ENCODE results near the gene CD7. TPM values are rescaled to one million over a fixed set of nuclear protein-coding genes. Genes with fewer than 3 reads are reported as not detected.
A peak's percentile ranks its signal among the peaks of the same experiment; 100 is the strongest.

Gene CD7
- total RNA-seq, 1 experiment from 2014 or later = not detected

DNA sequence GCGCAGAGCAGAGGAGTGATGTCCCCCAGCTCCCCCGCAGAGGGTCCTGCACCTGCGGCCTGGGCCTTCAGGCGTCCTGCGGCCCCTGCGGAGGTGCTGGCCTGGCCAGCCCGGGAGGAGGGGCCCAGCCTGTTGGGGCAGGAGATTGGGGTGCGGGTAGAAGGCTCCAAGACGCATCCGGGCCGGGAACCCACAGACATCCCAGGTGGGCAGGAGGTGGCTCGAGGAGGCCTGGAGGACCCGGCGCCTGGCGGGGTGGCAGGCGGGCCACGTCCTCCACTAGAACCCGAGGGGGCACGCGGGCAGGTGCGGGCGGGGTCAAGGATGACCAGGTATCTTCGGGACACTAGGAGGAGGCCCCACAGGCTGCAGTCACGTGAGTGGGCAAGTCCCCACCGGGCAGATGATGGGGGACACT lies 16.8 kb upstream of the CD7 start:
- H3K4me3 ChIP-seq = no peak overlapping the region; the same call in 1 of the 2 replicates
- DNase-seq = no peak
- no peaks in the 10 kb centered on the region for H3K36me3 ChIP-seq
- H3K27me3 ChIP-seq = no peaks in the 10 kb centered on the region
- no peaks in the 10 kb centered on the region for H3K9me3 ChIP-seq

DNA sequence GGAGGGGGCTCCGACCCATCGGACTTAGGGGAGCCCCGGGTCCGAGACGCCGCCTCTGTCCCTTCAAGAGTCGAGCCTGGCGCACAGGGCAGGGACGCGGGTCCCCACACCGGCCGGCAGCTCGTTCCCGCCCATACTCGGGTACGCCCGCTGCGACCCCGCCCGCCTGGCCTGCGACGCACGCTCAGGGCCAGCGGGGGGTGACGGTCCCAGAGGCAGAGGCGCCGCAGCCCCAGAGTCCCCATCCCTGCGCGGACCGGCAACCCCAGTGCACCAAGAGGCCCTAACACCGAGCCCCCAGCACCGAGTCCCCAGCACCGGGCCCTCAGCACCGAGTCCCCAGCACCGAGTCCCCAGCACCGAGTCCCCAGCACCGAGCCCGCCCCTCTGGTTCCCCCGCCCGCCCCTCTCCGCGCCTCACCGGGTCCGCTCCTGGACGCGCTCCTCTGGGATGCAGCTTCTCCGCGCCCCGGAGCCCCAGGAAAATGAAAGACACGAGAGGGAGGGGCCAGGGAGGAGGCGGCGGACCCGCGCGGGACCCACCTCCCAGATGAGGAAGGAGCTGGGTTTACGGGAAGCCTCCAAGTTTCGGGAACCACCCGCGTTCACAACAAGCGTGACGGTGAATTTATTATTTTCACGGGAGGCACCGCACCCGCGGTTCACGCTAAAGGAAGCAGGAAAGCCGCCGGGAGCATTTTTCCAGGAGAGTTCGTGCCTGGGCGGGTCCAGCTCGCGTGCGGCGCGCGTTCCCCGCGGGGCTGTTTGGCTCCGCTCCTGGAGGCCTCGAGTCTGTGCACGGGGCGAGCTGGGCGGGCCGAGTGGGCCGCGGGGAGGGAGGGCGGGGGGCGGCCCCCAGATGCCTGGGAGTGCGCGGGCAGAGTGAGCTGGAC lies 16.1 kb upstream of the CD7 start, which contains the start of gene SECTM1:
Gene SECTM1, minus strand, starts transcription at position 488 of the 893 bp plus-strand sequence. CDS start 6,526 bp downstream, outside the sequence.
- H3K36me3 ChIP-seq = no peaks in the 10 kb centered on the region
- DNase-seq = peak; percentile 59
- H3K4me3 ChIP-seq = peak within 1 kb of the TSS; percentile 43
- no peaks in the 10 kb centered on the region for H3K27me3 ChIP-seq
- H3K9me3 ChIP-seq = no peaks in the 10 kb centered on the region

- Histone ChIP-seq H3K9me3 (no peaks in the 10 kb centered on the region), H3K4me3 (peak overlapping the region; percentile 43), H3K27me3 (no peaks in the 10 kb centered on the region), H3K36me3 (no peaks in the 10 kb centered on the region)
- DNase-seq = peak; percentile 55
Observed at GRCh38 chr17:82332669-82333278, 15.4 kb upstream of the CD7 start.

- no peak overlapping the region for H3K4me3 ChIP-seq
- no peaks in the 10 kb centered on the region for H3K27me3 ChIP-seq
- DNase-seq = no peak
- no peaks in the 10 kb centered on the region for H3K36me3 ChIP-seq
- H3K9me3 ChIP-seq = no peaks in the 10 kb centered on the region
Observed at GRCh38 chr17:82331345-82331939, 14.0 kb upstream of the CD7 start.

DNA sequence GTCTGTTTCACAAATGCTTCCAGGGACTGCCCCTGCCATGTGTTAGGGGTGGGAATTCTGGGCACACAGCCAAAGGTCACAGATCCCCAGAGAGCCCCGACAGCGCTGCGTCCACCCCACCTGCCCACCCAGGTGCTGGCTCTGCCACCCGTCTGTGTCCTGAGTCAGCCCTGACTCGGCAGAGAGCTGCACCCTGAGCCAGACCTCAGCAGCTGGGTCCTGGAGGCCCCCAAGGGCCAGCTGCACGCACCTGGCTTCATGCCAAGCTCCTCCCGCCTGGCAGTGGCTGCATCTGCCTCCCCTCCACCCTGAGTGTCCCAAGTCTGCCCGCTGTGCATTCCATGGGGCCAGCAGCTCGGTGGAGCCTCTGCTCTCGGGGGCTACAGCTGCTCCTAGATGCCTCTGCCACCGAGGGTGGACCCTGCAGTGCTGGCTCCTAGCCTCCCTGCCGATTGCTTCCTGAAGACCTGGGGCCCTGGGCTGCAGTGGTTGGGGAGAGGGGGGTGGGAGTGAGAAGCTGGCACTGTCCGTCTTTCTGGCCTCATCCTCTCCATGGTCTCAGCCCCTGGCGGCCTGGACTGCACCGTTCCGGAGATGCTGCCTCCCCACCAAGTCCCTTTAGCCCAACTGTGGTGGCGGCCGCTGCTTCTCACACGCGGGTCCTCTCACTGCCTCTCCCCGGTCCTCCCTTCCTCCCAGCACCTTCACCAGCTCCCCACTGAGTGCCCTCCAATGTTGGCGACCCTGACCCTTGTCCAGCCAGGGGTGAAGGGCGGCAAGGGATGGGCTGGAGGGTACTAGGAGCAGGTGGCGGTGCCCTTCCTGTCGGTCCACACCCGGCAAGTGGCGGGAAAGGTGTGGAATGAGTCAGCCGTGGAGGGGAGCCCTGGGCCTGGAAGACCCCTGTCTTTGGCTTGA lies 13.2 kb upstream of the CD7 start:
- Histone ChIP-seq H3K9me3 (no peaks in the 10 kb centered on the region), H3K27me3 (no peaks in the 10 kb centered on the region), H3K36me3 (no peaks in the 10 kb centered on the region), H3K4me3 (no peak overlapping the region)
- peak; percentile 83 for DNase-seq

DNA sequence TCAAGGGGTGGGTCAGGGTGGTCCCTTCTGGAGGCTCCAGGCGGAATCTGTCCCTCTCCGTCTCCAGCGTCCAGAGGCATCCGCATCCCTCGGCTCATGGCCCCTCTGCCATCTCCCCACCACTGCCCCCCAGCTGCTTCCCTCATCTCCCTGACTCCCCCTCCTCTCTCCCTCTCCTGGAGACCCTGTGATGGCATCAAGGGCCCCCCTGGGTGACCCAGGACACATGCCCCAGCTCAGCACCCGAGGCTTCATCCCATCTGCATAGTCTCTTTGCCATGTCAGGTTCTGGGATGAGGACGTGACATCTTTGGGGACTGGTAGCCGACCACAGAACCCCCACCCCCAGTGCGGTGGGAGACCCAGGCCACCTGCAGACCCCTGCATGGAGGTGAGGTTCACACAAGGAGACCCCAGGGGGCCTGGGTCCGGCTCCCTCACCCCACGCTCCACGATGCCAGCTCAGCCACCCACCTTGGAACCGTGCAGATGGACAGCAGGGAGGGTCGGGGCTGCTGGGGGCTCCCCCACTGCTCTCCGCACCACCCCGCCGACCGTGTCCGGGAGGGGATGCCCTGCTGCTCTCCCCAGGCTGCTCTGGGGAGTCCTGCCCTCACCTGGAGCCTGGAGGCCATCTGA lies 12.4 kb upstream of the CD7 start:
- no peak for DNase-seq
- Histone ChIP-seq H3K27me3 (no peaks in the 10 kb centered on the region), H3K4me3 (no peak overlapping the region), H3K36me3 (no peaks in the 10 kb centered on the region), H3K9me3 (no peaks in the 10 kb centered on the region)

GRCh38 chr17:82328994-82329507 lies 11.6 kb upstream of the CD7 start:
- DNase-seq = no peak
- Histone ChIP-seq H3K4me3 (no peak overlapping the region), H3K27me3 (no peaks in the 10 kb centered on the region), H3K9me3 (no peaks in the 10 kb centered on the region), H3K36me3 (no peaks in the 10 kb centered on the region)

DNA sequence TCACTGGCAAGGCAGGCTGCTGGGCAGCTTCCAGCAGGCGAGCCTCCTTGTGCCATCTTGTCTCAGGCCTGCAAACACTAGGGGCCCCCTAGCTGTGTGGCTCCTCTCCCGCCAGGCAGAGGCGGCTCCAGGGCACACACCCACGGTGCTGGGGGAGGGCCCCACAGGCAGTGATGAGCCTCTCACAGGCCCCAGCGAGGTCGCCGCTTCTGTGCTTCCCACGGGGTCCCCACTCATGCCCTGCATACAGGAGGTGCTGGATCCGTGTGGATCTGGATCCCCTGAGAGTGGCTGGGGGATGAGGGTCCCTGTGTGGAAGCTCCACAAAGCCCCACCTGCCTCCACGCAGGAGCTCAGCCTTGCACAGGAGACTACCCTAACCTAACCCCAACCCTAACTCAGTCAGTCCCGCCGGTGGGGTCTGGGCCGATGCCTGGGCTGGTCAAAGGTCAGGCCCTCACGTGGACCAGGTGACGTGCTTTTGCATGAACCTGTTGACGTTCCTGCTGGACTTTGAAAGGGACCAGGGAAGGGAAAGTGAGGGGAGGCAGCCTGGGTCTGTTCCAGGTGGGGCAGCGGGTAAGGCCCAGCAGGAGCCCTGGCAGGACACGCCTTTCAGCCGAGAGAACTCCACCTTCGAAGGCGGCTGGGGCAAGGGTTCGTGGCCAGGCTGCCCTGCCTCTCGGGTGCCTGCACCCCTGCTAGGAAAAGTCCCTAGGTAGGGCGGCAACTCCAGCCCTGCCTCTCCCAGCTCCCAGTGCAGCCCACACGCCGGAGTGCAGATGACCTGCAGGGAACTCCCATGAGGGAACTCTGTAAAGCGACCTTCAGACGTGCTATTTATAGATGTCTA lies 11.0 kb upstream of the CD7 start:
- H3K36me3 ChIP-seq = no peaks in the 10 kb centered on the region
- no peaks in the 10 kb centered on the region for H3K27me3 ChIP-seq
- no peak overlapping the region for H3K4me3 ChIP-seq
- DNase-seq = no peak
- no peaks in the 10 kb centered on the region for H3K9me3 ChIP-seq

- DNase-seq = no peak
- no peaks in the 10 kb centered on the region for H3K36me3 ChIP-seq
- H3K4me3 ChIP-seq = no peak overlapping the region
- no peaks in the 10 kb centered on the region for H3K9me3 ChIP-seq
- no peaks in the 10 kb centered on the region for H3K27me3 ChIP-seq
Observed at GRCh38 chr17:82327757-82328140, 10.3 kb upstream of the CD7 start.

- no peak overlapping the region for H3K4me3 ChIP-seq
- no peaks in the 10 kb centered on the region for H3K27me3 ChIP-seq
- no peak for DNase-seq
- H3K36me3 ChIP-seq = no peaks in the 10 kb centered on the region
- H3K9me3 ChIP-seq = no peaks in the 10 kb centered on the region
Observed at GRCh38 chr17:82327289-82327688, 9.9 kb upstream of the CD7 start.

GRCh38 chr17:82325286-82326180 lies 8.1 kb upstream of the CD7 start:
- Histone ChIP-seq H3K27me3 (no peaks in the 10 kb centered on the region; the same call in 1 of the 2 replicates), H3K9me3 (no peaks in the 10 kb centered on the region), H3K4me3 (no peak overlapping the region), H3K36me3 (no peaks in the 10 kb centered on the region)
- DNase-seq = no peak

DNA sequence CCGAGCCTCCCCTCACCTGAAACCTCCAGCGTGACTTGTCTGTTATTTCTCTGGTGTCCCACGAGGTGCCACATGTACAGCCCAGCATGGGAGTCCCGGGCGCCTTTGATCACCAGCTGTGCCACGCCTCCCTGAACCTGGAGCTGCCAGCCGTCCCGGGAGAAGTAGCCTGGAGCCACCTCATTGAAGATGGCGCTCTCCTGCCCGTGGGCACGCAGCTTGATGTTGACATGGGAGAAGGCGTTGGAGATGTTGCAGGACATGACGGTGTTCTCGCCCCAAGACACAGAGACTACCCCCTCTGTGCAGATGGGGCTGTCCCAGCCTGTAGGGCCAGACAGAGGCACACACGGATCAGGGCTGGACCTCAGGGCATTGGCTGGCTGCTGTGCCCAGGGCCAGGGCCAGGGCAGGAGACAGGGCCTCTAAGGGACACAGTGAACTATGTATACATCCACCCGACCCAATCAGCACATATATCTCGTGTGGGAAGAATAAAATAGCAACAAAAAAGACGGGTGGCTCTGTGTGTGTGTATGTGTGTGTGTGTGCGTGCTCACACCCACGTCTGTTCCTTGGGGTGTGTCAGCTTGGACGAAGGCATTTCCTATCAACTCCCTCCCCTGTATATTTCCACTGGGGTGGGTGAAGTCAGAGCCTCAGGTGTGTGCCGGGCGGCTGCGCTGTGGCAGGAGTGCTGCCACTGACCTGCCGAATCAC lies 7.3 kb upstream of the CD7 start:
- Histone ChIP-seq H3K27me3 (no peaks in the 10 kb centered on the region; the same call in 1 of the 2 replicates), H3K36me3 (no peaks in the 10 kb centered on the region), H3K9me3 (no peaks in the 10 kb centered on the region), H3K4me3 (no peak overlapping the region)
- DNase-seq = no peak

- H3K4me3 ChIP-seq = no peak overlapping the region
- DNase-seq = no peak
- H3K36me3 ChIP-seq = no peaks in the 10 kb centered on the region
- H3K27me3 ChIP-seq = no peaks in the 10 kb centered on the region; the same call in 1 of the 2 replicates
- H3K9me3 ChIP-seq = no peaks in the 10 kb centered on the region
Observed at GRCh38 chr17:82323514-82324234, 6.3 kb upstream of the CD7 start.

Data from MG63 (cell line).